ENCODE results near the gene RTTN. TPM values are rescaled to one million over a fixed set of nuclear protein-coding genes. Genes with fewer than 3 reads are reported as not detected.

The RTTN gene
- total RNA-seq, 2 experiments from 2014 or later, result 19.8 to 29.7 TPM

- TF ChIP-seq EZH2phosphoT487 (IDR thresholded peaks at IDR 0.05; ENCODE audit: borderline replicate concordance, low read depth, low read length) (no peak), CTCF (conservative IDR thresholded peaks at IDR 0.05; ENCODE audit: low read length) (no peak)
- Histone ChIP-seq H3K36me3 (ENCODE audit: insufficient read depth, low read length) (no peaks in the 10 kb centered on the region), H3K4me3 (ENCODE audit: low read depth, low read length, poor library complexity, severe bottlenecking) (no peak overlapping the region), H3K27ac (ENCODE audit: low read depth, low read length, poor library complexity, severe bottlenecking) (no peak overlapping the region), H3K4me2 (ENCODE audit: low read length) (no peak overlapping the region), H3K9me3 (ENCODE audit: low read length) (no peaks in the 10 kb centered on the region), H4K20me1 (ENCODE audit: insufficient read depth, low read length) (no peaks in the 10 kb centered on the region), H3K9me2 (ENCODE audit: insufficient read depth, low read length) (no peaks in the 10 kb centered on the region), H3K4me1 (ENCODE audit: insufficient read depth, low read length, poor library complexity, severe bottlenecking) (no peaks in the 10 kb centered on the region), H2AFZ (ENCODE audit: low read length) (no peak overlapping the region), H3K79me2 (ENCODE audit: insufficient read depth, low read depth, low read length) (no peaks in the 10 kb centered on the region)
- CTCF ChIA-PET (ENCODE audit: unreplicated experiment), result no interaction called here
- POLR2A ChIA-PET, result no interaction called here
- BruUV-seq (replicated peaks), result no TSS peak
- DNase-seq (ENCODE audit: low spot score), result no peak
- intact Hi-C loops (cut with micrococcal nuclease; ENCODE audit: unreplicated experiment), result no loop called here
Measured at GRCh38 chr18:70220628-70221027, 15.1 kb upstream of the RTTN start.

- Histone ChIP-seq H3K4me3 (ENCODE audit: low read depth, low read length, poor library complexity, severe bottlenecking) (no peak overlapping the region), H3K9me3 (ENCODE audit: low read length) (no peaks in the 10 kb centered on the region), H2AFZ (ENCODE audit: low read length) (no peak overlapping the region), H3K79me2 (ENCODE audit: insufficient read depth, low read depth, low read length) (no peaks in the 10 kb centered on the region), H3K27ac (ENCODE audit: low read depth, low read length, poor library complexity, severe bottlenecking) (no peak overlapping the region), H3K4me1 (ENCODE audit: insufficient read depth, low read length, poor library complexity, severe bottlenecking) (no peaks in the 10 kb centered on the region), H3K36me3 (ENCODE audit: insufficient read depth, low read length) (no peaks in the 10 kb centered on the region), H4K20me1 (ENCODE audit: insufficient read depth, low read length) (no peaks in the 10 kb centered on the region), H3K9me2 (ENCODE audit: insufficient read depth, low read length) (no peaks in the 10 kb centered on the region), H3K4me2 (ENCODE audit: low read length) (no peak overlapping the region)
- DNase-seq (ENCODE audit: low spot score), result no peak
- ChIA-PET POLR2A (no interaction called here), CTCF (ENCODE audit: unreplicated experiment) (no interaction called here)
- TF ChIP-seq CTCF (conservative IDR thresholded peaks at IDR 0.05; ENCODE audit: low read length), result no peak
- TF ChIP-seq EZH2phosphoT487 (IDR thresholded peaks at IDR 0.05; ENCODE audit: borderline replicate concordance, low read depth, low read length), result no peak
- BruUV-seq (replicated peaks), result no TSS peak
- intact Hi-C loops (cut with micrococcal nuclease; ENCODE audit: unreplicated experiment), result no loop called here
Measured at GRCh38 chr18:70219688-70220087, 14.2 kb upstream of the RTTN start.

- TF ChIP-seq EZH2phosphoT487 (IDR thresholded peaks at IDR 0.05; ENCODE audit: borderline replicate concordance, low read depth, low read length) (no peak), CTCF (conservative IDR thresholded peaks at IDR 0.05; ENCODE audit: low read length) (no peak)
- no peaks in the 10 kb centered on the region for H3K4me1 ChIP-seq (ENCODE audit: insufficient read depth, low read length, poor library complexity, severe bottlenecking)
- CTCF ChIA-PET (ENCODE audit: unreplicated experiment), result no interaction called here
- no peak overlapping the region for H3K27ac ChIP-seq (ENCODE audit: low read depth, low read length, poor library complexity, severe bottlenecking)
- intact Hi-C loops (cut with micrococcal nuclease; ENCODE audit: unreplicated experiment), result no loop called here
- no peak overlapping the region for H3K4me2 ChIP-seq (ENCODE audit: low read length)
- no peak overlapping the region for H3K4me3 ChIP-seq (ENCODE audit: low read depth, low read length, poor library complexity, severe bottlenecking)
- DNase-seq (ENCODE audit: low spot score), result no peak
- H2AFZ ChIP-seq (ENCODE audit: low read length), result no peak overlapping the region
- H3K79me2 ChIP-seq (ENCODE audit: insufficient read depth, low read depth, low read length), result no peaks in the 10 kb centered on the region
- H3K36me3 ChIP-seq (ENCODE audit: insufficient read depth, low read length), result no peaks in the 10 kb centered on the region
- no peaks in the 10 kb centered on the region for H3K9me2 ChIP-seq (ENCODE audit: insufficient read depth, low read length)
- POLR2A ChIA-PET, result no interaction called here
- BruUV-seq (replicated peaks), result no TSS peak
- no peaks in the 10 kb centered on the region for H3K9me3 ChIP-seq (ENCODE audit: low read length)
- no peaks in the 10 kb centered on the region for H4K20me1 ChIP-seq (ENCODE audit: insufficient read depth, low read length)
Measured at GRCh38 chr18:70216788-70217187, 11.3 kb upstream of the RTTN start.

All from OCI-LY7 (cell line).